Common myeloid progenitor, CD34-positive (primary cell): Measurements from ENCODE around the gene PROM2.

Experiments
- CTCF ChIA-PET: fragments of 350-600 bp; sonication (Branson Sonifier 250); formaldehyde crosslinking; loops from one replicate; lab custom pipeline; 2021; ENCODE audit warnings: antibody characterized with exemption; lab: Charles Lee
- POLR2A ChIA-PET: fragments of 350-600 bp; sonication (Branson Sonifier 250); formaldehyde crosslinking; loops from one replicate; lab custom pipeline; 2021; ENCODE audit warnings: antibody characterized with exemption; lab: Charles Lee
- DNase-seq, 3 donors: peaks; one replicate each; pipeline versions ENCODE4 v3.0.0 to v3.0.0-alpha.2; 2013
- H3K27ac ChIP-seq, 2 experiments: 1 replicate in 1 of 2; 2 replicates in 1 of 2; pipeline ENCODE4 v1.7.0; 2013; ENCODE audit warnings: inconsistent platforms in 2 of 2, low read length in 2 of 2, mild to moderate bottlenecking in 2 of 2, low read depth in 1 of 2, moderate library complexity in 1 of 2; ENCODE audit not compliant: severe bottlenecking in 2 of 2, insufficient read depth in 1 of 2, poor library complexity in 1 of 2
- H3K27me3 ChIP-seq, 5 experiments: replicated peaks in 2 of 5; 1 replicate in 3 of 5; 2 replicates in 2 of 5; pipeline versions ENCODE4 v1.6.1 to v1.7.0; 2013; ENCODE audit warnings: low read length in 4 of 5, mild to moderate bottlenecking in 2 of 5, moderate library complexity in 2 of 5, inconsistent platforms in 1 of 5; ENCODE audit not compliant: insufficient read depth in 5 of 5, control insufficient read depth in 4 of 5
- H3K36me3 ChIP-seq, 4 experiments: 1 replicate in 2 of 4; 2 replicates in 2 of 4; pipeline versions ENCODE4 v1.6.1 to v1.7.0; 2013; ENCODE audit warnings: low read length in 3 of 4, control low read depth in 1 of 4, mild to moderate bottlenecking in 1 of 4; ENCODE audit not compliant: control insufficient read depth in 4 of 4, insufficient read depth in 4 of 4
- H3K4me1 ChIP-seq, 4 experiments: 1 replicate in 3 of 4; 2 replicates in 1 of 4; pipeline versions ENCODE4 v1.6.1 to v1.7.1; 2013; ENCODE audit warnings: low read length in 3 of 4, mild to moderate bottlenecking in 3 of 4, control low read depth in 1 of 4, inconsistent platforms in 1 of 4, moderate library complexity in 1 of 4; ENCODE audit not compliant: control insufficient read depth in 4 of 4, insufficient read depth in 4 of 4; ENCODE audit errors: control extremely low read depth in 1 of 4
- H3K4me3 ChIP-seq, 7 experiments: 1 replicate in 4 of 7; 2 replicates in 3 of 7; pipeline versions ENCODE4 v1.5.1 to v1.7.0; 2013; ENCODE audit warnings: mild to moderate bottlenecking in 7 of 7, low read length in 6 of 7, moderate library complexity in 6 of 7, inconsistent platforms in 2 of 7, low read depth in 2 of 7, control low read depth in 1 of 7; ENCODE audit not compliant: insufficient read depth in 4 of 7, control insufficient read depth in 1 of 7; ENCODE audit errors: extremely low read depth in 1 of 7
- H3K9me3 ChIP-seq, 5 experiments: 1 replicate in 4 of 5; 2 replicates in 1 of 5; pipeline versions ENCODE4 v1.6.1 to v1.7.1; 2013; ENCODE audit warnings: low read length in 4 of 5, mild to moderate bottlenecking in 2 of 5, inconsistent platforms in 1 of 5, low read depth in 1 of 5, moderate library complexity in 1 of 5; ENCODE audit not compliant: control insufficient read depth in 4 of 5, insufficient read depth in 2 of 5; ENCODE audit errors: control extremely low read depth in 1 of 5
- WGBS: methylation state at CpG from one replicate; pipeline ENCODE4 v1.1.5; 2013; ENCODE audit not compliant: insufficient coverage; 5-methylcytosine and 5-hydroxymethylcytosine counted together

Gene PROM2

GRCh38 chr2:95275151-95275515 lies 884 bp downstream of the PROM2 start:
- Histone ChIP-seq H3K4me3 (no peak overlapping the region), H3K27ac (no peak overlapping the region), H3K27me3 (no peaks in the 10 kb centered on the region), H3K4me1 (peaks cover 0 to 26% (median 12%) of the 10 kb centered on the region in 4 experiments), H3K36me3 (no peaks in the 10 kb centered on the region), H3K9me3 (no peaks in the 10 kb centered on the region)
- WGBS, result 100% methylated on average over 3 of the region's 4 CpGs
- CTCF ChIA-PET, result no interaction called here
- no peak for DNase-seq
- POLR2A ChIA-PET, result no interaction called here

DNA sequence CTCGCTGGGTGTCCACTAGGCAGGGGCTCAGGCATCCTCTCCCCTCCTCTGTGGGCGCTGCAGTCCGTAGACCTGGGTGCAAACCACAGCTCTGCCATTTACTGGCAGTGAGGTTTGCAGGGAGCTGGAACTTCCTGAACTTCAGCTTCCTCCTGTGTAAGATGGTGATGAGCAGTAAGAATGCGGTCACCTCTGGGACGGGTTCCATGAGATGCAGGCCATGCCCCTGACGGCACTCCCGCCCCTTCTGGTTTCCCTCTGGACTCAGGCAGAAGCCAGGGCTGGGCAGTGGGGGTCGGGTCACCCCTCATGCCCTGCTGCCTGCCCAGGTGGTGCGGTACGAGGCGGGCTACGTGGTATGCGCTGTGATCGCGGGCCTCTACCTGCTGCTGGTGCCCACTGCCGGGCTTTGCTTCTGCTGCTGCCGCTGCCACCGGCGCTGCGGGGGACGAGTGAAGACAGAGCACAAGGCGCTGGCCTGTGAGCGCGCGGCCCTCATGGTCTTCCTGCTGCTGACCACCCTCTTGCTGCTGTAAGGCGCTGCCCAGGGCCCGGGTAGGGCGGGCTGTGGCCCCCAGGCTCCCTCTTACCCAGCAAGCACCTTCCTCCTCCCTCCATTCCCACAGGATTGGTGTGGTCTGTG lies 1.5 kb downstream of the PROM2 start:
- ChIA-PET POLR2A (no interaction called here), CTCF (no interaction called here)
- peaks cover 0 to 26% (median 12%) of the 10 kb centered on the region in 4 experiments for H3K4me1 ChIP-seq
- no peak overlapping the region for H3K27ac ChIP-seq
- no peak overlapping the region for H3K4me3 ChIP-seq
- DNase-seq, result peak in 2 of 3 donors; percentile 17 to 19
- no peaks in the 10 kb centered on the region for H3K36me3 ChIP-seq
- H3K9me3 ChIP-seq, result no peaks in the 10 kb centered on the region
- WGBS, result 86% methylated on average over 22 of the region's 28 CpGs
- no peaks in the 10 kb centered on the region for H3K27me3 ChIP-seq

DNA sequence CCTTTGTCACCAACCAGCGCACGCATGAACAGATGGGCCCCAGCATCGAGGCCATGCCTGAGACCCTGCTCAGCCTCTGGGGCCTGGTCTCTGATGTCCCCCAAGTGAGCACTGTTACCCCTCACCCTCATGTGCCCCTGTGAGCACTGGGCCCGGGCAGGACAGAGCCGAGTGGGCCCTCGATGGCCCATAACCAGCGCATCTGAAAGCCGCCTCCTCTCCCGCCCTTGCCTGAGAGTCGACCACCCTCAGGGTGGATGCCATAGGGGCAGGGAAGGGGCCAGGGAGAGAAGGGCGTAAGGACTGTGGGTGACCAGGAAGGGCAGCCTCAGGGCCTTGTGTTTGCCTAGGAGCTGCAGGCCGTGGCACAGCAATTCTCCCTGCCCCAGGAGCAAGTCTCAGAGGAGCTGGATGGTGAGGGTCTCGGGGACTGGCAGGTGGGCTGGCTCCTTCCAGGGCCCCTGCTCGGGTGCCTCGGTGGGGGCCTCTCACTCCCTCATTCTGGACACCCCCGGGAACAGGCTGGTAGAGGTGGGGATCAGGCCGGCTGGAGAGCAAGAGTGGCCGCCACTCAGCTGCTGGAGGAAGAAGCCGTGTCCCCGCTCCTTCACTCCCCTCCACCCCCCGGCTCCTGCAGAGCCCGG lies 2.1 kb downstream of the PROM2 start:
- H3K27me3 ChIP-seq, result no peaks in the 10 kb centered on the region
- no peak overlapping the region for H3K27ac ChIP-seq
- H3K4me1 ChIP-seq, result peaks cover 0 to 26% (median 12%) of the 10 kb centered on the region in 4 experiments
- no peaks in the 10 kb centered on the region for H3K9me3 ChIP-seq
- POLR2A ChIA-PET, result no interaction called here
- CTCF ChIA-PET, result no interaction called here
- H3K36me3 ChIP-seq, result no peaks in the 10 kb centered on the region
- DNase-seq, result no peak
- WGBS, result 96% methylated on average over 10 of the region's 22 CpGs
- no peak overlapping the region for H3K4me3 ChIP-seq

GRCh38 chr2:95276888-95277245 lies 2.6 kb downstream of the PROM2 start:
- Histone ChIP-seq H3K4me1 (peaks cover 0 to 26% (median 12%) of the 10 kb centered on the region in 4 experiments), H3K4me3 (no peak overlapping the region), H3K27me3 (no peaks in the 10 kb centered on the region), H3K36me3 (no peaks in the 10 kb centered on the region), H3K27ac (no peak overlapping the region), H3K9me3 (no peaks in the 10 kb centered on the region)
- POLR2A ChIA-PET, result no interaction called here
- no peak for DNase-seq
- CTCF ChIA-PET, result interaction anchor here (1.9 kb wide), 1 partner anchor 10 kb away, joined by 5 read pairs; no protein-coding TSS in a partner anchor
- WGBS, result 100% methylated on average over 3 of the region's 9 CpGs

DNA sequence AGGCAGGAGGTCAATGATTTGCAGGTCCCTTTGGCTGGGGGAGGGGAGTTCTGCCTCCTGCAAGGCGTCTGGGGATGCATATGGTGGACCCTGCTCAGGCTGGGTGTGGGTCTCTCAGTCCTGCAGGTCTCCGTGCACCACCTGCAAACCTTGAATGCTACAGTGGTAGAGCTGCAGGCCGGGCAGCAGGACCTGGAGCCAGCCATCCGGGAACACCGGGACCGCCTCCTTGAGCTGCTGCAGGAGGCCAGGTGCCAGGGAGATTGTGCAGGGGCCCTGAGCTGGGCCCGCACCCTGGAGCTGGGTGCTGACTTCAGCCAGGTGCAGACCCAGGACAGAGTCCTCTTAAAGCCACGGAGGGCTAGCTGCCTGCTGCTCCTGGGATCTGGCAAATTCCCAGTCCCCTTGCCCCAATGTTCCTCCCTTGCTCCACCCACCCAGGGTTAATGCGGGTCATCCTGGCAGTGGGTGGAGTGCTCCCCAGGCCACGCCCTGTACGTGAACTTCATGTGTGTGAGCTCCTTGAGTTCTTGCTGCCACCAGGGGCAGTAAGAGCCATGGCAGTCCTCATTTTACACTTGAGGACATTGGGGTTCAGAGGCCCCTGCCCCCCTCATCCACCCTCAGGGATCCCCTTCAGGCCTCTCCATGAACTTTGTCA lies 3.1 kb downstream of the PROM2 start:
- WGBS, result 97% methylated on average over 8 of the region's 11 CpGs
- POLR2A ChIA-PET, result no interaction called here
- H3K36me3 ChIP-seq, result no peaks in the 10 kb centered on the region
- CTCF ChIA-PET, result interaction anchor here (1.9 kb wide), 1 partner anchor 11 kb away, joined by 5 read pairs; no protein-coding TSS in a partner anchor
- H3K27me3 ChIP-seq, result no peaks in the 10 kb centered on the region
- DNase-seq, result no peak
- H3K4me1 ChIP-seq, result peaks cover 0 to 26% (median 12%) of the 10 kb centered on the region in 4 experiments
- no peak overlapping the region for H3K27ac ChIP-seq
- H3K4me3 ChIP-seq, result no peak overlapping the region
- H3K9me3 ChIP-seq, result no peaks in the 10 kb centered on the region

DNA sequence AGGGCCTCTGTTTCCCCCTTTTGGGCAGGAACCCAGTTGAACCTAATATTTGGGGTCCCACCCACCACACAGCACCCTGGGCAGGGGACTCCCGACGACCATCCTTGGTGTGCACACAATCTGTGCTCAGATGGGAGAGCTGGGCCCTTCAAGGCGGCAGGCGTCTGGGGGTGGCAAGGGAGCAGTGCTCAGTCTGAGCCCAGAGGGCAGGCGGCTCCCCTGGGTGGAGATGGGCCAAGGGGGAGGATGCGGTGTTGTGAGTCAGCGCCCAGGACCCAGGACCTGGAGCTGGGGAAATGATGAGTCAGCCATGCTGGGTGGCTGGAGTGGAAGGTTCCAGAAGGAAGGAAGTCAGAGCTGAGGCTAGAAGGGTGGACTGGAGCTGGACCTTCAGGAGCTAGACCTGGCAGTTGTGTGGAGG lies 3.8 kb downstream of the PROM2 start:
- no peak for DNase-seq
- Histone ChIP-seq H3K9me3 (no peaks in the 10 kb centered on the region), H3K4me1 (peaks cover 0 to 26% (median 11%) of the 10 kb centered on the region in 4 experiments), H3K4me3 (no peak overlapping the region), H3K36me3 (no peaks in the 10 kb centered on the region), H3K27ac (no peak overlapping the region), H3K27me3 (no peaks in the 10 kb centered on the region)
- POLR2A ChIA-PET, result no interaction called here
- CTCF ChIA-PET, result interaction anchor here (1.9 kb wide), 1 partner anchor 11 kb away, joined by 5 read pairs; no protein-coding TSS in a partner anchor
- 100% methylated on average over 4 of the region's 7 CpGs for WGBS
